GM12878 (cell line): Measurements from ENCODE around the gene EFCC1. TPM values are rescaled to one million over a fixed set of nuclear protein-coding genes. Genes with fewer than 3 reads are reported as not detected.

ENCODE experiments used
- ATAC-seq: fragments of 200-7000 bp; cut with Tn5 transposase; 3 replicates; pipeline ENCODE4 v1.9.1; 2020; ENCODE audit warnings: mild to moderate bottlenecking, moderate library complexity
- BruUV-seq: library from RNA; stranded (reverse); fragments of 400-500 nt; replicated peaks from 2 replicates; lab custom pipeline; 2021; lab: Mats Ljungman, UMichigan
- CTCF ChIA-PET: fragments of 300-600 bp; sonication (Branson Sonifier 250); formaldehyde crosslinking; extraction: SDS; loops from one replicate; lab custom pipeline; 2021; ENCODE audit warnings: inconsistent platforms; lab: Yijun Ruan, JAX
- POLR2A ChIA-PET: fragments of 350-600 bp; formaldehyde crosslinking; extraction: SDS; loops from one replicate; lab custom pipeline; 2021; ENCODE audit warnings: inconsistent platforms; lab: Charles Lee
- RAD21 ChIA-PET: fragments of 300-600 bp; sonication (Branson Sonifier 250); formaldehyde crosslinking; loops from one replicate; lab custom pipeline; 2023; ENCODE audit warnings: antibody characterized with exemption; ENCODE audit not compliant: unreplicated experiment; lab: Charles Lee
- SMC1A ChIA-PET: fragments of 300-600 bp; sonication (Branson Sonifier 250); formaldehyde crosslinking; loops from one replicate; lab custom pipeline; 2023; ENCODE audit not compliant: unreplicated experiment, uncharacterized antibody; lab: Charles Lee
- DNase-seq: peaks from one replicate; pipeline ENCODE4 v3.0.0-alpha.2; 2011; ENCODE audit warnings: low read depth, low spot score
- FAIRE-seq: peaks from 3 replicates; lab custom pipeline; 2011; peaks lifted over from hg19 to GRCh38; lab: Jason Lieb, UNC
- H2AFZ ChIP-seq: 2 replicates; pipeline ENCODE4 v1.6.0; 2011; ENCODE audit warnings: low read depth, low read length, control low read depth; ENCODE audit not compliant: control insufficient read depth
- H3K27ac ChIP-seq: 2 replicates; pipeline ENCODE4 v1.5.1; 2011; ENCODE audit warnings: control low read depth; ENCODE audit not compliant: control insufficient read depth, insufficient read depth
- H3K27me3 ChIP-seq, 2 experiments: replicated peaks in 1 of 2; 2 replicates each; pipeline versions ENCODE4 v1.6.0 to v1.6.1; 2011; ENCODE audit warnings: low read length in 1 of 2; ENCODE audit not compliant: control insufficient read depth in 2 of 2, insufficient read depth in 2 of 2
- H3K36me3 ChIP-seq, 2 experiments: 2 replicates each; pipeline ENCODE4 v1.5.1; 2011; ENCODE audit warnings: low read length in 1 of 2; ENCODE audit not compliant: control insufficient read depth in 2 of 2, insufficient read depth in 2 of 2
- H3K4me1 ChIP-seq: 2 replicates; pipeline ENCODE4 v1.6.1; 2011; ENCODE audit warnings: mild to moderate bottlenecking, low read length, moderate library complexity, mixed read lengths; ENCODE audit not compliant: control insufficient read depth, insufficient read depth
- H3K4me2 ChIP-seq: 2 replicates; pipeline ENCODE4 v1.6.0; 2011; ENCODE audit warnings: control low read depth; ENCODE audit not compliant: control insufficient read depth, insufficient read depth
- H3K4me3 ChIP-seq: fragments of 200-600 bp; sonication (generic); 2 replicates; pipeline ENCODE4 v1.5.1; 2016
- H3K79me2 ChIP-seq: 2 replicates; pipeline ENCODE4 v1.6.0; 2011; ENCODE audit warnings: low read length; ENCODE audit not compliant: control insufficient read depth, insufficient read depth
- H3K9ac ChIP-seq: 2 replicates; pipeline ENCODE4 v1.8.0; 2011; ENCODE audit warnings: low read length, control low read depth, mixed read lengths; ENCODE audit not compliant: control insufficient read depth, insufficient read depth
- H3K9me3 ChIP-seq: replicated peaks from 3 replicates; pipeline ENCODE4 v1.5.1; 2011; ENCODE audit warnings: mild to moderate bottlenecking, low read length; ENCODE audit not compliant: control insufficient read depth, insufficient read depth
- H4K20me1 ChIP-seq: 2 replicates; pipeline ENCODE4 v1.6.0; 2011; ENCODE audit not compliant: control insufficient read depth, insufficient read depth
- ATF3 ChIP-seq: IDR thresholded peaks from 2 replicates; pipeline ENCODE4 v1.6.1; 2011; ENCODE audit warnings: low read depth, mild to moderate bottlenecking, low read length, moderate library complexity, borderline replicate concordance; ENCODE audit errors: extremely low read depth
- BMI1 ChIP-seq: fragments of 450-650 bp; IDR thresholded peaks from 2 replicates; pipeline ENCODE4 v1.6.1; 2016; ENCODE audit warnings: mild to moderate bottlenecking, moderate library complexity, borderline replicate concordance
- HDAC6 ChIP-seq: fragments of 200-600 bp; sonication (generic); IDR thresholded peaks from one replicate; pipeline ENCODE4 v1.8.0; 2017; ENCODE audit warnings: antibody characterized with exemption; ENCODE audit not compliant: unreplicated experiment
- MAX ChIP-seq: IDR thresholded peaks from 2 replicates; pipeline ENCODE4 v1.6.1; 2012; ENCODE audit warnings: low read depth, low read length, improper control_type of control experiment
- RFX5 ChIP-seq: IDR thresholded peaks from 2 replicates; pipeline ENCODE4 v1.6.1; 2011; ENCODE audit warnings: low read depth, low read length, improper control_type of control experiment
- WGBS: methylation state at CpG from one replicate; pipeline ENCODE4 v1.1.6; 2016; ENCODE audit warnings: low lambda C conversion rate; ENCODE audit not compliant: insufficient replicate concordance, insufficient coverage; ENCODE audit errors: missing lambda C conversion rate; 5-methylcytosine and 5-hydroxymethylcytosine counted together
- in situ Hi-C: fragments of 300-500 bp; cut with MboI; formaldehyde crosslinking; loops from 9 replicates; pipeline ENCODE4 v1.14.3; 2018; ENCODE audit warnings: mixed read lengths
- intact Hi-C: fragments of 100-400 bp; cut with micrococcal nuclease; formaldehyde crosslinking; loops from one replicate; pipeline ENCODE4 v1.14.2; 2022; ENCODE audit not compliant: unreplicated experiment
- polyA plus RNA-seq, 11 experiments: library from polyadenylated mRNA; depleted of rRNA in 4 of 11; unstranded in 6 of 11; stranded (reverse) in 5 of 11; fragments of >200 nt; fragmentation: Nextera tagmentation in 4 of 11; fragmentation: Illumina TruSeq in 1 of 11; extraction: Ambion mirVana in 4 of 11; extraction: Trizol in 1 of 11; gene quantifications; 1 replicate in 1 of 11; 2 replicates in 10 of 11; pipeline versions ENCODE4 v1.2.1 to v1.2.3, GENCODE V29; 2011 to 2016; ENCODE audit warnings: inconsistent platforms in 2 of 11, missing spikeins in 2 of 11, low read depth in 1 of 11
- total RNA-seq, 4 experiments: library from RNA; depleted of rRNA in 3 of 4; stranded (reverse); fragments of >200 nt in 3 of 4; fragmentation: Illumina TruSeq in 1 of 4; extraction: Trizol in 1 of 4; gene quantifications; 2 replicates each; pipeline versions ENCODE4 v1.2.1 to v1.2.3, GENCODE V29; 2013 to 2021
- TF ChIP-seq, protein P1 (sequence below): fragments of 450-650 bp; IDR thresholded peaks from 2 replicates; pipeline ENCODE4 v1.6.1; 2018; ENCODE audit warnings: borderline replicate concordance, mild to moderate bottlenecking; ENCODE audit not compliant: partially characterized antibody
- TF ChIP-seq, protein P2 (sequence below): fragments of 450-650 bp; conservative IDR thresholded peaks from 2 replicates; pipeline ENCODE4 v1.6.1; 2017; ENCODE audit warnings: mild to moderate bottlenecking, moderate library complexity

The EFCC1 gene
- total and polyA plus RNA-seq, 10 of the 15 experiments (the other 5 are each of a cell fraction or from before 2014, with no cell fraction given) = not detected

DNA sequence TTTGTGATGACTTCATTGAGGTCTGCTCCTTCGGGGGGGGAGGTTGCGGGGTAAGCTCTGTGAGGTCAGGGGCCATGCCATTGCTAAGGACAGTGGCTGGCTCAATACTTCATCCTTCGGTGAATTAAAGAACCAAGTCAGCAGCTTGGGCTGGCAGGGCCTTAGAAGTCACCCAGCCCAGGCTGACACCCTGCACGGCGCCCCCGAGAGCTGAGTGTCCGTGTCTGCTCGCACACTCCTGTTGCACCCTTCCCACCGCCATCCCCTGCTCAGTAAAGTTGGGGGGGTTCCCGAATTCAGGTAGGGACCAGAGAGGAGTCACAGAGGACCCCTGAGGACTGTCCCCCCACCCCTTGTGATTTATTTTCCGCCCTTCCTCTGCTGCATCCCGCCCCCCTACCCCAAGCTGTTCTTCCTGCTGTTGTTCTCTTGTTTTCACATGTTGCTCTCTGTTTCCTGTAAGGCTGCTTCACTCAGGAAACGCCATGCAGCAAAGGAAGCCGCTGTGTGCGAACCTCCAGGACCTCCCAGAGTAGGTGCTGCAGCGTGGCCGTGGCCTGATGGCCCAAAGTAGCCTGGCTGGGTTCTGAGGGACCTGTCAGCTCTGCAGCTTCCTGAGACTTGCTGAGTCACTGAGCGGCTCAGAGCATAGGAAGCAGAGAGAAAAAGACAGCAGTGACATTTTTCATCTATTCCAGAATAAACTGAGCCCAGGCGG lies 14.4 kb downstream of the EFCC1 start:
- H3K4me1 ChIP-seq = peaks cover 19% of the 10 kb centered on the region
- intact Hi-C loops = no loop called here
- TF ChIP-seq ATF3 (no peak), HDAC6 (no peak), BMI1 (no peak), RFX5 (no peak), MAX (no peak)
- TF ChIP-seq, protein P1, sequence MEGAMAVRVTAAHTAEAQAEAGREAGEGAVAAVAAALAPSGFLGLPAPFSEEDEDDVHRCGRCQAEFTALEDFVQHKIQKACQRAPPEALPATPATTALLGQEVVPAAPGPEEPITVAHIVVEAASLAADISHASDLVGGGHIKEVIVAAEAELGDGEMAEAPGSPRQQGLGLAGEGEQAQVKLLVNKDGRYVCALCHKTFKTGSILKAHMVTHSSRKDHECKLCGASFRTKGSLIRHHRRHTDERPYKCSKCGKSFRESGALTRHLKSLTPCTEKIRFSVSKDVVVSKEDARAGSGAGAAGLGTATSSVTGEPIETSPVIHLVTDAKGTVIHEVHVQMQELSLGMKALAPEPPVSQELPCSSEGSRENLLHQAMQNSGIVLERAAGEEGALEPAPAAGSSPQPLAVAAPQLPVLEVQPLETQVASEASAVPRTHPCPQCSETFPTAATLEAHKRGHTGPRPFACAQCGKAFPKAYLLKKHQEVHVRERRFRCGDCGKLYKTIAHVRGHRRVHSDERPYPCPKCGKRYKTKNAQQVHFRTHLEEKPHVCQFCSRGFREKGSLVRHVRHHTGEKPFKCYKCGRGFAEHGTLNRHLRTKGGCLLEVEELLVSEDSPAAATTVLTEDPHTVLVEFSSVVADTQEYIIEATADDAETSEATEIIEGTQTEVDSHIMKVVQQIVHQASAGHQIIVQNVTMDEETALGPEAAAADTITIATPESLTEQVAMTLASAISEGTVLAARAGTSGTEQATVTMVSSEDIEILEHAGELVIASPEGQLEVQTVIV = no peak
- TF ChIP-seq, protein P2, sequence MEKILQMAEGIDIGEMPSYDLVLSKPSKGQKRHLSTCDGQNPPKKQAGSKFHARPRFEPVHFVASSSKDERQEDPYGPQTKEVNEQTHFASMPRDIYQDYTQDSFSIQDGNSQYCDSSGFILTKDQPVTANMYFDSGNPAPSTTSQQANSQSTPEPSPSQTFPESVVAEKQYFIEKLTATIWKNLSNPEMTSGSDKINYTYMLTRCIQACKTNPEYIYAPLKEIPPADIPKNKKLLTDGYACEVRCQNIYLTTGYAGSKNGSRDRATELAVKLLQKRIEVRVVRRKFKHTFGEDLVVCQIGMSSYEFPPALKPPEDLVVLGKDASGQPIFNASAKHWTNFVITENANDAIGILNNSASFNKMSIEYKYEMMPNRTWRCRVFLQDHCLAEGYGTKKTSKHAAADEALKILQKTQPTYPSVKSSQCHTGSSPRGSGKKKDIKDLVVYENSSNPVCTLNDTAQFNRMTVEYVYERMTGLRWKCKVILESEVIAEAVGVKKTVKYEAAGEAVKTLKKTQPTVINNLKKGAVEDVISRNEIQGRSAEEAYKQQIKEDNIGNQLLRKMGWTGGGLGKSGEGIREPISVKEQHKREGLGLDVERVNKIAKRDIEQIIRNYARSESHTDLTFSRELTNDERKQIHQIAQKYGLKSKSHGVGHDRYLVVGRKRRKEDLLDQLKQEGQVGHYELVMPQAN = no peak
- H3K9ac ChIP-seq = no peak overlapping the region
- peak overlapping the region; percentile 20; the same call in 1 of the 2 replicates for H2AFZ ChIP-seq
- ChIA-PET CTCF (interaction anchor here (0.6 to 4.0 kb wide), 14 partner anchors 9 to 278 kb away, joined by 3 to 39 read pairs (median 7); partner anchors contain the start of genes CFAP92 and COPG1), POLR2A (interaction anchor here (1.5 to 1.7 kb wide), 2 partner anchors 11 to 106 kb away, joined by 3 to 10 read pairs; partner anchors contain the start of gene RAB43), RAD21 (interaction anchor here (0.5 to 2.4 kb wide), 8 partner anchors 10 to 908 kb away, joined by 3 to 26 read pairs (median 6); partner anchors contain the start of genes CFAP92 and RAB43), SMC1A (interaction anchor here (0.6 to 2.8 kb wide), 6 partner anchors 10 to 230 kb away, joined by 3 to 22 read pairs (median 8); no protein-coding TSS in a partner anchor)
- in situ Hi-C loops = no loop called here
- H3K79me2 ChIP-seq = no peaks in the 10 kb centered on the region
- H3K4me3 ChIP-seq = no peak overlapping the region
- H3K27me3 ChIP-seq = no peaks in the 10 kb centered on the region
- H3K27ac ChIP-seq = no peak overlapping the region
- H3K4me2 ChIP-seq = no peak overlapping the region
- ATAC-seq (no peak), FAIRE-seq (no peak), DNase-seq (no peak)
- no peaks in the 10 kb centered on the region for H3K9me3 ChIP-seq
- no peaks in the 10 kb centered on the region for H4K20me1 ChIP-seq
- WGBS = 44% methylated on average over 19 of the region's 19 CpGs
- no peaks in the 10 kb centered on the region for H3K36me3 ChIP-seq
- BruUV-seq = no TSS peak
